Ectodermal cell (in vitro differentiated cells): Measurements from ENCODE around the gene SLC38A8. TPM values are rescaled to one million over a fixed set of nuclear protein-coding genes. Genes with fewer than 3 reads are reported as not detected.

ENCODE experiments used
- H3K27ac ChIP-seq: 2 replicates; pipeline ENCODE4 v1.7.0; 2013; ENCODE audit warnings: mild to moderate bottlenecking, low read depth, low read length; ENCODE audit not compliant: insufficient read depth, poor library complexity, severe bottlenecking
- H3K27me3 ChIP-seq: 2 replicates; pipeline ENCODE4 v1.7.0; 2013; ENCODE audit warnings: mild to moderate bottlenecking, low read length; ENCODE audit not compliant: insufficient read depth, control insufficient read depth, poor library complexity, severe bottlenecking
- H3K36me3 ChIP-seq: one replicate; pipeline ENCODE4 v1.7.0; 2013; ENCODE audit warnings: low read length; ENCODE audit not compliant: control insufficient read depth, insufficient read depth
- H3K4me1 ChIP-seq: one replicate; pipeline ENCODE4 v1.7.0; 2013; ENCODE audit warnings: low read length; ENCODE audit not compliant: control insufficient read depth, insufficient read depth
- H3K4me3 ChIP-seq: 2 replicates; pipeline ENCODE4 v1.7.0; 2013; ENCODE audit warnings: low read depth, low read length, control low read depth; ENCODE audit not compliant: insufficient read depth
- H3K9me3 ChIP-seq: 2 replicates; pipeline ENCODE4 v1.7.0; 2013; ENCODE audit warnings: mild to moderate bottlenecking, low read length, moderate library complexity; ENCODE audit not compliant: control insufficient read depth
- WGBS, 2 experiments: methylation state at CpG; one replicate each; pipeline ENCODE4 v1.1.7; 2013; ENCODE audit warnings: missing lambda C conversion rate in 2 of 2; 5-methylcytosine and 5-hydroxymethylcytosine counted together
- polyA plus RNA-seq, 4 experiments: library from polyadenylated mRNA; stranded (reverse); fragments of 50-300 nt; gene quantifications; one replicate each; pipeline ENCODE4 v1.2.3, GENCODE V29; 2013

The SLC38A8 gene
- 0.74 TPM for polyA plus RNA-seq (2013, experiment 1 of 4)
- 1.2 TPM for polyA plus RNA-seq (2013, experiment 2 of 4)
- polyA plus RNA-seq (2013, experiment 3 of 4): 0.48 TPM
- polyA plus RNA-seq (2013, experiment 4 of 4): 0.53 TPM

DNA sequence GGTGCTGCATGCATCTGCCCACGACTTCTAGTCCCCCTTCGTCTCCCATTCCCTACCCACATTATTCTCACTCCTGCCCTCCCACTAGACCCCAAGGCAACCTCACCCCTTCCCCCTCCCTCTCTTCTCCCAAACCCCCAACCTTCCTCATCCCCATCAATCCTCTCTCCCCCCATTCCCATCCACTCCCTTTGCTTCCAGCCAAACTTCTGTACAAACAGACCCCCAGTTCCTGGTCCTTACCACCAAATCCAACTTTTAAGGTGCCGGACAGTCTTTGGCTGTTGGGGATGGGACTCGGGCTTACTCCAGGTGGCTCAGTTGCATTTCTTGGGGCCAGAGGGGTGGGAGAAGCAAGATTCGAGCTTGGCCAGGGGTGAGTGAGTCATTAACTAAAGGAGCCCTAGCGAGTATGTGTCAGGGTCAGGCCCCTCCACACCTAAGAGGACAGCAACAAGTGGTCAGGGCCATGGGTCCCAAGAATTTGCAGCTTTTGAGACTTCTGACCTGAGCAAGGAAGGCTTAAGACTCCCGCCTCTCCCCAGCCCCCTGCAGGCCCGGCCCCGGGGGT lies at the start of gene SLC38A8:
TSS of gene SLC38A8 (minus strand) at position 488 of the 571 bp plus-strand sequence. CDS start 638 bp downstream, outside the sequence.
- 72 to 78% methylated on average over 9 of the region's 9 CpGs for WGBS, 2 experiments
- H3K4me1 ChIP-seq: peaks cover 41% of the 10 kb centered on the region

GRCh38 chr16:84091460-84091859 lies 48.9 kb upstream of the SLC38A8 start:
- 97% methylated on average over 10 of the region's 10 CpGs for WGBS, 2 experiments
- no peak overlapping the region for H3K27ac ChIP-seq
- no peaks in the 10 kb centered on the region for H3K27me3 ChIP-seq
- peaks cover 56% of the 10 kb centered on the region for H3K36me3 ChIP-seq
- no peak overlapping the region for H3K4me3 ChIP-seq
- H3K4me1 ChIP-seq: no peaks in the 10 kb centered on the region
- no peaks in the 10 kb centered on the region for H3K9me3 ChIP-seq

More for the DNA sequence above, at the start of gene SLC38A8:
- Histone ChIP-seq H3K4me3 (no peak within 1 kb of the TSS), H3K9me3 (no peaks in the 10 kb centered on the region), H3K36me3 (no peaks in the 10 kb centered on the region), H3K27ac (no peak within 1 kb of the TSS), H3K27me3 (no peaks in the 10 kb centered on the region)

DNA sequence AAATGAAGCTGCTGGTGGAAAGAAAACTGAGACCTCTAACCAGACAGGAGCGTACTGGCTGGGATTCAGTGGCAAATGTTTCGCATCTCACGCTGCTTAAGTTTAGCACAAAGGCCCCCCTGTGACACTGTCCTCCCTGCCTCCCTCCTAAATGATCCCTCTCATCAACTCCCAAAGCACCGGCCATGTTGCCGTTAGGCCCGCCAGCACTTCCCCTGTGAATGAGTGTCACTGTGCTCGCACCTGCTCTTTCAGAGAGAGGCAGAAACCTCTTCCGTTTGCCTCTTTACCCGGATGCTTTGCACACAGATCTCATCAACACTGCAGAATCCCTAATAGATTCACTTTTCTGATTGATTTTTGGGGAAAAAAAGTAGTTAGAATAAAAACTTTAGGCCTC lies 47.6 kb upstream of the SLC38A8 start:
- H3K36me3 ChIP-seq: peaks cover 54% of the 10 kb centered on the region
- no peak overlapping the region for H3K27ac ChIP-seq
- no peak overlapping the region for H3K4me3 ChIP-seq
- WGBS, 2 experiments: 91% methylated on average over 9 of the region's 9 CpGs
- H3K27me3 ChIP-seq: no peaks in the 10 kb centered on the region
- H3K9me3 ChIP-seq: no peaks in the 10 kb centered on the region
- no peaks in the 10 kb centered on the region for H3K4me1 ChIP-seq

GRCh38 chr16:84088695-84089395 lies 46.2 kb upstream of the SLC38A8 start:
- Histone ChIP-seq H3K27me3 (no peaks in the 10 kb centered on the region), H3K36me3 (peaks cover 51% of the 10 kb centered on the region), H3K4me3 (no peak overlapping the region), H3K27ac (no peak overlapping the region), H3K4me1 (no peaks in the 10 kb centered on the region), H3K9me3 (no peaks in the 10 kb centered on the region)
- 91% methylated on average over 15 of the region's 15 CpGs for WGBS, 2 experiments

DNA sequence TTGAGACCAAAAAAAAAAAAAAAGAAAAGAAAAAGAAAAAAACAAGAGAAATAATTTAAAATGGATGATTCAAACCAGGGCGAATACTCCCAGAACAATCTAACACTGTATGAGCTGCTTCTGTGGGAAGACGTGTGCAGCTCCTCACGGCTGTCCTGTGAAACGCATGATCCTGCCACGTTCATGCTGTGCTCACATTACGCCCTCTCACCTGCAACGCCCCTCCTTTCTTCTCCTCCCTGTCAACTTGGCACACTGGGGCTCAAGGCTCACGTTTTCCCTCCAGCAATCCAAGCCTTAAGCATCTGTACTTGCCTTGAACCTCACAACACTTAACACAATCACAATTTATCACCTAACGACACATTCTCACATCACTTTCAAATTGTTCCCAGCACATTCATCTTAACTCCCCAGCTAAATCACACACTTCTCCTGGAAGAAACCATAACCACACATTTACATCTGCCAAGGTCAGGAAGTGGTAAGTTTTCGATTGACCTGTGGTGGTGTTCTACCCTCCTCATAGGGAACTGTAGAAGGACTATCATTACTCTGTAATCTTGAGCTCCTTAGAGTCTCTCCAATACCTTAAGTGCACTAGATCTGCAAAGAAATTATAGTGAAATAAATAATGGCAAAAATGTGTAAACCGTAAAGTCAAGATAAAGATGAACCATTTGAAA lies 45.0 kb upstream of the SLC38A8 start:
- no peaks in the 10 kb centered on the region for H3K9me3 ChIP-seq
- no peaks in the 10 kb centered on the region for H3K27me3 ChIP-seq
- no peaks in the 10 kb centered on the region for H3K4me1 ChIP-seq
- no peak overlapping the region for H3K4me3 ChIP-seq
- peaks cover 40% of the 10 kb centered on the region for H3K36me3 ChIP-seq
- H3K27ac ChIP-seq: no peak overlapping the region
- 94 to 97% methylated on average over 10 to 11 of the region's 11 CpGs for WGBS, 2 experiments

DNA sequence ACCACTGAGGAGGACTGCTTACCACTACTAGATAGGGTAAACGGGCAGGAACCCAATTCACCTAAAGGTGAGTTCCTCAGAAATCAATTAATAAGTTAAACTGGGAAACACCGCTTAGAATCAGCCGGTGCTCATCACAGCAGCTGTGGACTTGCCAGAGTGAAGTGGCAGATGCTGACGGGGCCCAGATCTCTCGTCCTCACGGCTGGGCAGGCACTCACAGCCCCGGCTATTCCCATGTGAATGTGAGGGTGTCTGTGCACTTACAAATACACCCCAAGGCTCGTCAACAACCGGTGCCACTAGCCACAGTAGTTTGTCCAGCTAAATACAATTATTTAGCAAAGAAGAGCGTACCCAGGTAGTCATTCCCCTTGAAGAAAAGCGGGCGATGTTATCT lies 44.4 kb upstream of the SLC38A8 start:
- 80 to 83% methylated on average over 12 of the region's 12 CpGs for WGBS, 2 experiments
- Histone ChIP-seq H3K27ac (no peak overlapping the region), H3K36me3 (peaks cover 37% of the 10 kb centered on the region), H3K4me1 (no peaks in the 10 kb centered on the region), H3K4me3 (no peak overlapping the region), H3K9me3 (no peaks in the 10 kb centered on the region), H3K27me3 (no peaks in the 10 kb centered on the region)

DNA sequence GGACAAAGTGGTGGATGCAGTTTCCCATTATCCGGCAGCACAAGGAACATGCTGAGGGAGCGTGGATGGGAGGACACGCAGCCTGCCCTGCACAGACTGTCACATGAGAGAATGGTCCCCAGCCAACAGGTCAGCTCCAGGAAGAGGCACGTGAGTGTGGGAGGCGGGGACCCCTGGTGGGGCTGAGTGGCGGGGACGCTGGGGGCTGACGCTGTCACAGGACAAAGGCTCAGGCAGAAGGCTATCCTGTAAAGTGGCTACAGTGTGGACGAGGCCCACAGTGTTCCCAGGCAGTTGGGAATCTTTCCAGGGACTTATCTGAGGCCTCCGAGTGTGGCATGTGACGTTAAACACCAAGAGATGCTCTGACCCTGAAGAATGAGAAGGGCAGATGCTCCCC lies 43.7 kb upstream of the SLC38A8 start:
- Histone ChIP-seq H3K4me3 (no peak overlapping the region), H3K9me3 (no peaks in the 10 kb centered on the region), H3K27me3 (no peaks in the 10 kb centered on the region), H3K4me1 (no peaks in the 10 kb centered on the region), H3K27ac (no peak overlapping the region), H3K36me3 (peaks cover 32% of the 10 kb centered on the region)
- WGBS, 2 experiments: 85 to 87% methylated on average over 11 of the region's 11 CpGs

DNA sequence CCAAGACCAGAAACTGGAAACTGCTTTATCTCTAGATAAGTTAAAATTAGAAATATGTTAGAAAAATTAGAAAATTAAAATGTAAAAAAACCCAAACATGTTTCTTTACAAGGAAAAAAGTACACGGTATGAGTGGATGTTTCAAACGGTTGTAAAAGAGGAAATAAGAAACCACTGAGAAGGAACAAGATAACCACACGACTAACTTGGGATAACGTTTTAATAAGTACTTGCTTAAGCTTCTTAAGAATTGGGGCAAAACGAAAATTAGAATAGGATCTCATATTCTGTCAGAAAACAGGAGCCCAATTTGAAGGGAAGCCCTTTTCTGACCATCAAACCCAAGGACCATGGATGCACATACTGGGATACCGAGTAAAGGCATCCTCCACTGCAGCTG lies 43.2 kb upstream of the SLC38A8 start:
- Histone ChIP-seq H3K4me3 (no peak overlapping the region), H3K27me3 (no peaks in the 10 kb centered on the region), H3K27ac (no peak overlapping the region), H3K36me3 (peaks cover 27% of the 10 kb centered on the region), H3K4me1 (no peaks in the 10 kb centered on the region), H3K9me3 (no peaks in the 10 kb centered on the region)
- 96 to 99% methylated on average over 6 of the region's 6 CpGs for WGBS, 2 experiments

GRCh38 chr16:84085271-84085667 lies 42.7 kb upstream of the SLC38A8 start:
- Histone ChIP-seq H3K27me3 (no peaks in the 10 kb centered on the region), H3K27ac (no peak overlapping the region), H3K4me1 (no peaks in the 10 kb centered on the region), H3K9me3 (no peaks in the 10 kb centered on the region), H3K36me3 (peaks cover 24% of the 10 kb centered on the region), H3K4me3 (no peak overlapping the region)
- WGBS, 2 experiments: 94% methylated on average over 5 of the region's 8 CpGs

GRCh38 chr16:84084570-84085270 lies 42.1 kb upstream of the SLC38A8 start:
- 64 to 68% methylated on average over 11 of the region's 11 CpGs for WGBS, 2 experiments
- H3K36me3 ChIP-seq: peaks cover 26% of the 10 kb centered on the region

More at GRCh38 chr16:84084570-84085270, 42.1 kb upstream of the SLC38A8 start:
- H3K9me3 ChIP-seq: no peaks in the 10 kb centered on the region
- H3K27me3 ChIP-seq: no peaks in the 10 kb centered on the region
- no peaks in the 10 kb centered on the region for H3K4me1 ChIP-seq
- H3K27ac ChIP-seq: no peak overlapping the region
- no peak overlapping the region for H3K4me3 ChIP-seq
